Neural progenitor cell (in vitro differentiated cells): ENCODE data around the gene MTHFSD. TPM values are rescaled to one million over a fixed set of nuclear protein-coding genes. Genes with fewer than 3 reads are reported as not detected.

ENCODE experiments used
- DNase-seq: peaks from one replicate; pipeline ENCODE4 v3.0.0-alpha.2; 2016; ENCODE audit warnings: low spot score
- H2AFZ ChIP-seq: fragments of 200-600 bp; sonication (generic); replicated peaks from 2 replicates; pipeline ENCODE4 v1.6.1; 2016; ENCODE audit warnings: antibody characterized with exemption
- H3F3A ChIP-seq: fragments of 200-600 bp; sonication (generic); 2 replicates; pipeline ENCODE4 v1.6.1; 2016; ENCODE audit warnings: antibody characterized with exemption, low read depth
- H3K27ac ChIP-seq: fragments of 200-600 bp; sonication (generic); 2 replicates; pipeline ENCODE4 v1.5.1; 2016; ENCODE audit warnings: mild to moderate bottlenecking
- H3K27me3 ChIP-seq: fragments of 200-600 bp; sonication (generic); 2 replicates; pipeline ENCODE4 v1.6.1; 2016; ENCODE audit warnings: mild to moderate bottlenecking, moderate library complexity
- H3K36me3 ChIP-seq: fragments of 200-600 bp; sonication (generic); 2 replicates; pipeline ENCODE4 v1.5.1; 2016
- H3K4me1 ChIP-seq: fragments of 200-600 bp; sonication (generic); 2 replicates; pipeline ENCODE4 v1.6.1; 2016; ENCODE audit warnings: mixed run types
- H3K4me2 ChIP-seq: fragments of 200-600 bp; sonication (generic); 2 replicates; pipeline ENCODE4 v1.6.1; 2016
- H3K4me3 ChIP-seq: fragments of 200-600 bp; sonication (generic); 2 replicates; pipeline ENCODE4 v1.5.1; 2016
- H3K79me2 ChIP-seq: fragments of 200-600 bp; sonication (generic); 2 replicates; pipeline ENCODE4 v1.6.1; 2016; ENCODE audit warnings: low read depth
- H3K9ac ChIP-seq: fragments of 200-600 bp; sonication (generic); 2 replicates; pipeline ENCODE4 v1.6.1; 2016
- H3K9me3 ChIP-seq: fragments of 200-600 bp; sonication (generic); 2 replicates; pipeline ENCODE4 v1.5.1; 2016; ENCODE audit warnings: low read depth
- H4K20me1 ChIP-seq: fragments of 200-600 bp; sonication (generic); 2 replicates; pipeline ENCODE4 v1.6.1; 2016; ENCODE audit warnings: low read depth
- H3K27ac Mint-ChIP-seq: 3 replicates; pipeline ENCODE4 v1.8.0; 2021; ENCODE audit warnings: mixed read lengths
- H3K27me3 Mint-ChIP-seq: 2 replicates; pipeline ENCODE4 v1.8.0; 2022; ENCODE audit warnings: low read depth, mild to moderate bottlenecking, inconsistent platforms, moderate library complexity, mixed read lengths; ENCODE audit not compliant: insufficient read depth
- H3K36me3 Mint-ChIP-seq: 3 replicates; pipeline ENCODE4 v1.8.0; 2021; ENCODE audit warnings: mixed read lengths
- H3K4me1 Mint-ChIP-seq: 3 replicates; pipeline ENCODE4 v1.8.0; 2021; ENCODE audit warnings: mixed read lengths
- H3K4me3 Mint-ChIP-seq: 3 replicates; pipeline ENCODE4 v1.8.0; 2021; ENCODE audit warnings: mild to moderate bottlenecking, moderate library complexity, mixed read lengths
- H3K9me3 Mint-ChIP-seq: 3 replicates; pipeline ENCODE4 v1.8.0; 2020; ENCODE audit warnings: mixed read lengths
- EZH2 ChIP-seq: fragments of 200-600 bp; sonication (generic); IDR thresholded peaks from 2 replicates; pipeline ENCODE4 v1.6.1; 2017; ENCODE audit warnings: antibody characterized with exemption, mild to moderate bottlenecking, moderate library complexity
- EZH2phosphoT487 ChIP-seq: fragments of 200-600 bp; sonication (generic); IDR thresholded peaks from 2 replicates; pipeline ENCODE4 v1.6.1; 2017; ENCODE audit warnings: antibody characterized with exemption
- total RNA-seq: library from RNA; depleted of rRNA; stranded (reverse); fragments of >200 nt; gene quantifications from 2 replicates; pipeline ENCODE4 v1.2.3, GENCODE V29; 2015; ENCODE audit warnings: low replicate concordance
- TF ChIP-seq, protein P1 (sequence below): fragments of 200-600 bp; sonication (generic); IDR thresholded peaks from 2 replicates; pipeline ENCODE4 v1.5.1; 2017; ENCODE audit warnings: antibody characterized with exemption, mild to moderate bottlenecking

The MTHFSD gene
- total RNA-seq, 1 donor from 2014 or later: 17.4 TPM

GRCh38 chr16:86503830-86504229 lies 51.2 kb downstream of the MTHFSD start:
- Histone ChIP-seq H3K4me3 (no peak overlapping the region), H3K79me2 (no peaks in the 10 kb centered on the region), H4K20me1 (peaks cover 99% of the 10 kb centered on the region), H3F3A (no peaks in the 10 kb centered on the region), H3K4me1 (peaks cover 4% of the 10 kb centered on the region), H2AFZ (no peak overlapping the region), H3K27me3 (peaks cover 100% of the 10 kb centered on the region), H3K9me3 (no peaks in the 10 kb centered on the region), H3K36me3 (no peaks in the 10 kb centered on the region), H3K9ac (no peak overlapping the region), H3K27ac (no peak overlapping the region), H3K4me2 (no peak overlapping the region)
- TF ChIP-seq EZH2phosphoT487 (no peak), EZH2 (no peak)
- TF ChIP-seq, protein P1, sequence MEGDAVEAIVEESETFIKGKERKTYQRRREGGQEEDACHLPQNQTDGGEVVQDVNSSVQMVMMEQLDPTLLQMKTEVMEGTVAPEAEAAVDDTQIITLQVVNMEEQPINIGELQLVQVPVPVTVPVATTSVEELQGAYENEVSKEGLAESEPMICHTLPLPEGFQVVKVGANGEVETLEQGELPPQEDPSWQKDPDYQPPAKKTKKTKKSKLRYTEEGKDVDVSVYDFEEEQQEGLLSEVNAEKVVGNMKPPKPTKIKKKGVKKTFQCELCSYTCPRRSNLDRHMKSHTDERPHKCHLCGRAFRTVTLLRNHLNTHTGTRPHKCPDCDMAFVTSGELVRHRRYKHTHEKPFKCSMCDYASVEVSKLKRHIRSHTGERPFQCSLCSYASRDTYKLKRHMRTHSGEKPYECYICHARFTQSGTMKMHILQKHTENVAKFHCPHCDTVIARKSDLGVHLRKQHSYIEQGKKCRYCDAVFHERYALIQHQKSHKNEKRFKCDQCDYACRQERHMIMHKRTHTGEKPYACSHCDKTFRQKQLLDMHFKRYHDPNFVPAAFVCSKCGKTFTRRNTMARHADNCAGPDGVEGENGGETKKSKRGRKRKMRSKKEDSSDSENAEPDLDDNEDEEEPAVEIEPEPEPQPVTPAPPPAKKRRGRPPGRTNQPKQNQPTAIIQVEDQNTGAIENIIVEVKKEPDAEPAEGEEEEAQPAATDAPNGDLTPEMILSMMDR: no peak
- H3K27ac Mint-ChIP-seq: no peak overlapping the region
- H3K9me3 Mint-ChIP-seq: no peaks in the 10 kb centered on the region
- DNase-seq: no peak
- no peak overlapping the region for H3K4me3 Mint-ChIP-seq
- H3K36me3 Mint-ChIP-seq: no peaks in the 10 kb centered on the region
- H3K27me3 Mint-ChIP-seq: peaks cover 90% of the 10 kb centered on the region
- H3K4me1 Mint-ChIP-seq: peaks cover 24% of the 10 kb centered on the region

DNA sequence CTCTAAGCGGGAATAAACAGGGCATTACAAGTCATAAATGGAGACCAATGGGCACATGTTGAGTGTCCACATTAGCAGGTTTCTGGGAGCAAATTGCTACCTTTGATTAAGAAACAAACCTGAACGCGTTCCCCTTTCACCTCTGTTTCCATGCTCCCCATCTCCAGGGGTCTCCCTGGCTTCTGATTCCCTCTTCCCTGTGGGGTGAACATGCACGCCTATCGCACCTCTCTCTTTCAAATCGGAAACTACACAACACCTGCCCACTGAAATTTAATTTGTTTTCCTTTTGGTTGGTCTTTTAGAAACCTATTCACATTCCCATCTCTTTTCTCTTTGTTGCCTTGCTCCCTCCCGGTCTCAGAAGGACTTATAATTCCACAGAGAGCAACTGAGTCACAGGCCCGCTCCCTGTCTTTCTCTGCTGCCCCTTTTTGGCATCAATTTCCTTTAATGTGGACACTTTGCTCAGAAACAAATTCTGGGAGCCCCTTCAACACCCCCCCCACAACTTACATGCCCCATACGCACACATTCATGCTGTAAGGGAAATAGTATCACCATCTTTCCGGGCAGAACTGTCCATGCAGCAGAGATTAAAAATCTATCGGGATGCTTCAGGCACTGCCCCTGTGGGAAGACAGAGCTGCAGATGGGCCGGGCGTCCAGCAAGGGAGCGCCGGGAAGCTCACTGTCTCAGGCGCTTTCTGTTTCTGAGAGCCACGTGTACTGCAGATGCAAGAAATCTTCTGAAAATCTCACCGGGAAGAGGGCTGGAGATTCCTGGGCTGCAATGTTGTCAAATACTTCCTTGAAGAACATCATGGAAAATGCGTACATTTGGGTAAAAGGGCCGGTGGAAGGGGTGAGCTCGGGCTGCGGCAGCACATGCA lies 51.9 kb downstream of the MTHFSD start:
- Mint-ChIP-seq H3K27ac (no peak overlapping the region), H3K27me3 (peaks cover 92% of the 10 kb centered on the region), H3K4me1 (peaks cover 26% of the 10 kb centered on the region), H3K9me3 (no peaks in the 10 kb centered on the region), H3K36me3 (no peaks in the 10 kb centered on the region), H3K4me3 (no peak overlapping the region)
- no peak overlapping the region for H2AFZ ChIP-seq
- peaks cover 4% of the 10 kb centered on the region for H3K4me1 ChIP-seq
- H3K9me3 ChIP-seq: no peaks in the 10 kb centered on the region
- TF ChIP-seq EZH2phosphoT487: peak; percentile 50
- TF ChIP-seq EZH2: peak; percentile 94
- TF ChIP-seq, protein P1: no peak
- peaks cover 100% of the 10 kb centered on the region for H3K27me3 ChIP-seq
- H3K36me3 ChIP-seq: no peaks in the 10 kb centered on the region
- H3K79me2 ChIP-seq: no peaks in the 10 kb centered on the region
- no peak overlapping the region for H3K27ac ChIP-seq
- no peak overlapping the region for H3K4me3 ChIP-seq
- H3K9ac ChIP-seq: no peak overlapping the region
- no peaks in the 10 kb centered on the region for H3F3A ChIP-seq
- no peak overlapping the region for H3K4me2 ChIP-seq
- DNase-seq: peak; percentile 52
- peaks cover 99% of the 10 kb centered on the region for H4K20me1 ChIP-seq

DNA sequence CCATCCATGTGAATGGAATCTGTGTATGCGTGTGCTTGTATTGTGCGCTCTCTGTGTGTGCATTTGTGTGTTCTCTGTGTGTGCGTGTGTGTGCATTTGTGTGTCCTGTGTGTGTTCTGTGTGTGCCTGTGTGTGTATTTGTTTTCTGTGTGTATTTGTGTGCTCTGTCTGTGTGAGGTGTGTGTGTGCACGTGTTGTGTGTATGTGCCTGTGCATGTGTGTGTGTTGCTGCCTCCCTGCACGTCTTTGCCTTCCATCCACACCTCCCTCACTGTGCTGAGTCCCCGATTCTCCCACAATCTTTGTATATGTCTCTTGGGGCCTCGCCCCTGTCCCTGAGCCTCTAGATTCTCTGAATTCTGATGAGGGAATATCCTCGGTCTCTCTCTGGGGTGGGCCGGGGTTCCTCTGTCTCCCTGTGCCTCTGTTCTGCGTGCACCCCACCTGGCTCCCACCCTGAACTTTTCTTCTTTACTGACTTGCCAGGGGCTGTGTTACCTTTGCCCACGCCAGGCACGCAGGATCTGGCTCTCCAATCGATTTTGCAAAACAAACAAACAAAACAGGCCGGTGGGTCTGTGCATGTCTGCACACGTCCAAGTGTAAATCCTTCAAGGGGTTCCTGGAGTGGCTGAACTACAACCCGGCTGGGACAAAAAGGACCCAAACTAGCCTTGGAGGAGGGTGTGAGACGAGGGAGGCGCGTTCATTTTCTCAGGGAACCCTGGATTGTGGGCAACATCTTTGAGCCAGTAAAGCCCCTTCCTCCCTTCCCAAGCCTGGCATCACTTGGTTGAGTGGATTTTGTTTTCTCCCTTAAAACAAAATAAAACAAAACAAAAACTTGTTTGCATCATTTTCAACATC lies 52.8 kb downstream of the MTHFSD start:
- H3K36me3 ChIP-seq: no peaks in the 10 kb centered on the region
- no peaks in the 10 kb centered on the region for H3K79me2 ChIP-seq
- no peak overlapping the region for H3K4me3 Mint-ChIP-seq
- H3K4me3 ChIP-seq: no peak overlapping the region
- TF ChIP-seq, protein P1: no peak
- TF ChIP-seq EZH2phosphoT487 (peak; percentile 5), EZH2 (no peak)
- H3K9me3 ChIP-seq: no peaks in the 10 kb centered on the region
- H3K27ac Mint-ChIP-seq: no peak overlapping the region
- H3K4me1 ChIP-seq: peaks cover 7% of the 10 kb centered on the region
- no peaks in the 10 kb centered on the region for H3K36me3 Mint-ChIP-seq
- H2AFZ ChIP-seq: no peak overlapping the region
- no peak overlapping the region for H3K27ac ChIP-seq
- peaks cover 90% of the 10 kb centered on the region for H3K27me3 Mint-ChIP-seq
- peaks cover 21% of the 10 kb centered on the region for H3K4me1 Mint-ChIP-seq
- H3K9me3 Mint-ChIP-seq: no peaks in the 10 kb centered on the region
- H3K4me2 ChIP-seq: no peak overlapping the region
- H3F3A ChIP-seq: peaks cover 6% of the 10 kb centered on the region
- H3K9ac ChIP-seq: no peak overlapping the region
- DNase-seq: no peak
- H4K20me1 ChIP-seq: peaks cover 99% of the 10 kb centered on the region
- H3K27me3 ChIP-seq: peaks cover 100% of the 10 kb centered on the region
